Measurements from ENCODE around the gene POM121L2. TPM values are rescaled to one million over a fixed set of nuclear protein-coding genes. Genes with fewer than 3 reads are reported as not detected.

Gene POM121L2
- total and polyA plus RNA-seq, 11 donors = not detected

DNA sequence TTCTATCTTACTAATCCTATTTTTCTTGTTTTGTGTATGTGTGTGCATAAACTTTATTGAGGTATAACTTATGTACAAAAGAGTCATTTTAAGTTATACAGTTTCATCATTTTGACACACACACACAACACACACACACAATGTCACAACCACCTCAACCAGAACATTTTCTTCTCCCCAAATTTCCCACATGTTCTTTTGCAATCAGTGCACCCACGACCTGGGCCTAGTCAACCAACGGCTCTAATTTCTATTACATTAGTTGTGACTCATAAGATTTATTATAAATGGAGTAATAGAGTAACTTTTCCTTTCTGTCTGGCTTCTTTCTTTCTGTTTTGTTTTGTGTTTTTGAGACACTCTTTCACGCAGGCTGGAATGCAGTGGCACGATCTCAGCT lies 9.8 kb upstream of the POM121L2 start:
- Histone ChIP-seq H3K9me3 (no peaks in the 10 kb centered on the region), H3K27me3 (peaks cover 0 to 39% (median 0%) of the 10 kb centered on the region in 9 donors), H3K4me3 (no peak overlapping the region), H3K27ac (no peak overlapping the region), H3K36me3 (no peaks in the 10 kb centered on the region), H3K4me1 (no peaks in the 10 kb centered on the region)
- intact Hi-C loops (cut with DNase I) = no loop called here
- WGBS, 4 donors = 78 to 83% (median 80%) methylated on average over 4 of the region's 4 CpGs
- TF ChIP-seq, protein P1, sequence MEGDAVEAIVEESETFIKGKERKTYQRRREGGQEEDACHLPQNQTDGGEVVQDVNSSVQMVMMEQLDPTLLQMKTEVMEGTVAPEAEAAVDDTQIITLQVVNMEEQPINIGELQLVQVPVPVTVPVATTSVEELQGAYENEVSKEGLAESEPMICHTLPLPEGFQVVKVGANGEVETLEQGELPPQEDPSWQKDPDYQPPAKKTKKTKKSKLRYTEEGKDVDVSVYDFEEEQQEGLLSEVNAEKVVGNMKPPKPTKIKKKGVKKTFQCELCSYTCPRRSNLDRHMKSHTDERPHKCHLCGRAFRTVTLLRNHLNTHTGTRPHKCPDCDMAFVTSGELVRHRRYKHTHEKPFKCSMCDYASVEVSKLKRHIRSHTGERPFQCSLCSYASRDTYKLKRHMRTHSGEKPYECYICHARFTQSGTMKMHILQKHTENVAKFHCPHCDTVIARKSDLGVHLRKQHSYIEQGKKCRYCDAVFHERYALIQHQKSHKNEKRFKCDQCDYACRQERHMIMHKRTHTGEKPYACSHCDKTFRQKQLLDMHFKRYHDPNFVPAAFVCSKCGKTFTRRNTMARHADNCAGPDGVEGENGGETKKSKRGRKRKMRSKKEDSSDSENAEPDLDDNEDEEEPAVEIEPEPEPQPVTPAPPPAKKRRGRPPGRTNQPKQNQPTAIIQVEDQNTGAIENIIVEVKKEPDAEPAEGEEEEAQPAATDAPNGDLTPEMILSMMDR (IDR thresholded peaks at IDR 0.05) = no peak
- no peak for TF ChIP-seq POLR2A (IDR thresholded peaks at IDR 0.05)
- ATAC-seq (no peak), DNase-seq (no peak)

DNA sequence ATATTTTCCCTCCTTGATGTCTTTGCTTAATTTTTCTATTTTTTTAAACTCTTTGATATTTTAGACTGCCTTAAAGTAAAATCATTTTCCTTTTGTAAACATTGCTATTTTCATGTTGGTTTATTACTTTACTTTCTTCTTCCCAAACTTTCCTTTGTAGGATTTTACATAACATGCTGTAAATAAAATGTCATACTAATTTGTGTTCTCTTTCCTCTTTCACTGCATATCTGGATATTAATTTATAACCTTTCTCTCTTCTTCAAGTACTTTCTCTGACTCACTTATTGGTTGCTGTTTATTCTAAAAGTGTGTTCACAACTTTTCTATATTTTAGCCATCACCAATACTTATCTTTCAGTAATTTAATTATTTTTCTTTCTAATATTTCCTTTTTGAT lies 9.3 kb upstream of the POM121L2 start:
- Histone ChIP-seq H3K27me3 (peaks cover 0 to 41% (median 0%) of the 10 kb centered on the region in 9 donors), H3K27ac (no peak overlapping the region), H3K4me1 (no peaks in the 10 kb centered on the region), H3K9me3 (no peaks in the 10 kb centered on the region), H3K36me3 (no peaks in the 10 kb centered on the region), H3K4me3 (no peak overlapping the region)
- intact Hi-C loops (cut with DNase I) = no loop called here
- ATAC-seq (no peak), DNase-seq (no peak)
- TF ChIP-seq POLR2A (IDR thresholded peaks at IDR 0.05) = no peak
- TF ChIP-seq, protein P1 (IDR thresholded peaks at IDR 0.05) = no peak

DNA sequence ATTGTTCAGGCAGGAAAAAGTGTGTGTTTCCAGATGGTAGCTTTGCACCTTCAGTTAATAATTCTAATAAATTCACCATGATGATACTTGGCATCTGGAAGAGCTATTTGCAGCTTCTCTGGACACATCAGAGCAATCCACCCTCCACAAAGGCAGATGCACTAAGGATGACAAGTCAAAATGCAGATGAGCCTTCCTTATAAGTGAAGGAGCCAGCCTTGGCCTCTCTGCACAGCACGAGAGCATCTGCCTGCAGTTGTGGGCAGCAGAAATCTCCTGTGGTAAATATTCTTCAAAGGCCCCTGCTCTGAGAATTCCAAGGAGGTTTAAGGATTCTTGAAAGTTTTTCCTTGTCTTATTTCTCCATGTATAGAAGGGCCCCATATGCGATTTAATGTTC lies 6.9 kb upstream of the POM121L2 start:
- Histone ChIP-seq H3K4me1 (no peaks in the 10 kb centered on the region), H3K27me3 (peaks cover 0 to 45% (median 7%) of the 10 kb centered on the region in 9 donors), H3K36me3 (no peaks in the 10 kb centered on the region), H3K27ac (no peak overlapping the region), H3K9me3 (peaks cover 0 to 2% (median 0%) of the 10 kb centered on the region in 12 donors), H3K4me3 (no peak overlapping the region)
- no peak for DNase-seq
- no peak for ATAC-seq
- intact Hi-C loops (cut with DNase I) = no loop called here
- WGBS, 4 donors = 51 to 65% (median 59%) methylated on average over 2 of the region's 2 CpGs
- TF ChIP-seq, protein P1 (IDR thresholded peaks at IDR 0.05) = no peak
- no peak for TF ChIP-seq POLR2A (IDR thresholded peaks at IDR 0.05)

DNA sequence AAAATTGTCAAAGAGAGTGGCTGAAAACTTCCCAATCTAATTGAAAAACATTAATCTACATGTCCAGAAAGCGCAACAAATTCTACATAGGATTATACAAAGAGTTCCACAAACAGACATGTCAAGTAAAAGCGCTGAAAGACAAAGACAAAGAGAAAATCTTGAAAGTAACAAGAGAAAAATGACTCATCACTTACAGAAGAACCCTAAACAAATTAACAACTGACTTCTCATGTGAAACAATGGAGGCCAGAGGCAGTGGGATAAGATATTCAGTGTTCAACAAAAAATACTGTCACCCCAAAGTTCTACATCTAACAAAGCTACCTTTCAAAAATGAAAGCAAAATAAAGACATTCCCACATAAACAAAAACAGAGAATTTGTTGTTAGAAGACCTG lies 2.0 kb upstream of the POM121L2 start:
- H3K9me3 ChIP-seq = peaks cover 0 to 7% (median 0%) of the 10 kb centered on the region in 12 donors
- H3K4me1 ChIP-seq = peaks cover 0 to 14% (median 5%) of the 10 kb centered on the region in 12 donors
- peaks cover 18 to 83% (median 53%) of the 10 kb centered on the region in 9 donors for H3K27me3 ChIP-seq
- intact Hi-C loops (cut with DNase I) = no loop called here
- WGBS, 4 donors = 63 to 81% (median 74%) methylated on average over 2 of the region's 2 CpGs
- H3K4me3 ChIP-seq = no peak overlapping the region
- H3K36me3 ChIP-seq = no peaks in the 10 kb centered on the region
- ATAC-seq (no peak), DNase-seq (no peak)
- H3K27ac ChIP-seq = no peak overlapping the region
- TF ChIP-seq, protein P1 (IDR thresholded peaks at IDR 0.05) = no peak
- no peak for TF ChIP-seq POLR2A (IDR thresholded peaks at IDR 0.05)

All from heart left ventricle (tissue), 16 donors.